PFSK-1 (cell line): Measurements from ENCODE around the gene ATCAY.

ENCODE experiments used
- FOXP2 ChIP-seq: optimal IDR thresholded peaks from 2 replicates; pipeline ENCODE3; 2011; ENCODE audit warnings: borderline replicate concordance, control low read depth, inconsistent platforms; ENCODE audit not compliant: insufficient read depth; ENCODE audit errors: extremely low read length, extremely low read depth
- POLR2AphosphoS5 ChIP-seq: IDR thresholded peaks from 2 replicates; pipeline ENCODE4 v1.6.1; 2012; ENCODE audit warnings: low read depth, mild to moderate bottlenecking, control low read depth, low read length, moderate library complexity
- REST ChIP-seq, 2 experiments: IDR thresholded peaks; 2 replicates each; pipeline versions ENCODE4 v1.6.1 to v1.8.0; 2011 to 2012; ENCODE audit warnings: low read depth in 2 of 2, low read length in 2 of 2, control low read depth in 1 of 2, inconsistent platforms in 1 of 2, mild to moderate bottlenecking in 1 of 2, moderate library complexity in 1 of 2; ENCODE audit not compliant: insufficient read depth in 1 of 2
- SIN3A ChIP-seq: IDR thresholded peaks from 2 replicates; pipeline ENCODE4 v1.6.1; 2012; ENCODE audit warnings: mild to moderate bottlenecking, low read length, moderate library complexity, borderline replicate concordance; ENCODE audit not compliant: insufficient read depth
- TAF1 ChIP-seq: IDR thresholded peaks from 2 replicates; pipeline ENCODE4 v1.6.1; 2012; ENCODE audit warnings: low read length, control low read depth, borderline replicate concordance; ENCODE audit not compliant: insufficient read depth

ATCAY gene

GRCh38 chr19:3910105-3910504 is 29.6 kb downstream of the ATCAY start:
- TF ChIP-seq TAF1 (no peak), SIN3A (no peak), REST (IDR thresholded peaks at IDR 0.05; ENCODE audit: insufficient read depth in 1 of 2, low read depth in 2 of 2, low read length in 2 of 2) (no peak), FOXP2 (no peak), POLR2AphosphoS5 (no peak)

DNA sequence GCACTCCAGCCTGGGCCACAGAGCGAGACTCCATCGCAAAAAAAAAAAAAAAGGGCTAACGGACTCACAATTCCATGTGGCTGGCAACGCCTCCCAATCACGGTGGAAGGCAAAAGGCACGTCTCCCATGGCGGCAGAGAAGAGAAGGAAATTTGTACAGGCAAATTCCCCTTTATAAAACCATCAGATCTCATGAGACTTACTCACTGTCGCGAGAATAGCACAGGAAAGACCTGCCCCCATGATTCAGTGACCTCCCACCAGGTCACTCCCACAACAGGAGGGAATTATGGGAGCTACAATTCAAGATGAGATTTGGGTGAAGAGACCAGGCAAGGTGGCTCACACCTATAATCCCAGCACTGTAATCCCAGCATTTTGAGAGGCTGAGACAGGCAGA is 33.7 kb downstream of the ATCAY start:
- no peak for TF ChIP-seq REST (IDR thresholded peaks at IDR 0.05; ENCODE audit: insufficient read depth in 1 of 2, low read depth in 2 of 2, low read length in 2 of 2)
- no peak for TF ChIP-seq SIN3A
- TF ChIP-seq POLR2AphosphoS5 = no peak
- no peak for TF ChIP-seq TAF1
- TF ChIP-seq FOXP2 = no peak

DNA sequence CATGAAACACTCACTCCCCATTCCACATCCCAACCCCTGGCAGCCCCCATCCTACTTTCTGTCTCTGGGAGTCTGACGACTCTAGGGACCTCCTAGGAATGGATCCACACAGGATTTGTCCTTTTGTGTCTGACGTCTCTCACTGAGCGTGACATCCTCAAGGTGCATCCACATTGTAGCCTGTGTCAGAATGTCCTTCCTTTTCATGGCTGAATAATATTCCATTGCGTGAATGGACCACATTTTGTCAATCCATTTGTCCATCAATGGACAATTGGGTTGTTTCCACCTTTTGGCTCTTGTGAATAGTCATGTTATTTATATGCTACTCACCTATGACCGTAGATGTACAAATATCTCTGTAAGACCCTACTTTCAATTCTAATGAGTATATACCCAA is 35.5 kb downstream of the ATCAY start:
- TF ChIP-seq TAF1 = no peak
- no peak for TF ChIP-seq REST (IDR thresholded peaks at IDR 0.05; ENCODE audit: insufficient read depth in 1 of 2, low read depth in 2 of 2, low read length in 2 of 2)
- TF ChIP-seq FOXP2 = no peak
- no peak for TF ChIP-seq POLR2AphosphoS5
- TF ChIP-seq SIN3A = no peak

DNA sequence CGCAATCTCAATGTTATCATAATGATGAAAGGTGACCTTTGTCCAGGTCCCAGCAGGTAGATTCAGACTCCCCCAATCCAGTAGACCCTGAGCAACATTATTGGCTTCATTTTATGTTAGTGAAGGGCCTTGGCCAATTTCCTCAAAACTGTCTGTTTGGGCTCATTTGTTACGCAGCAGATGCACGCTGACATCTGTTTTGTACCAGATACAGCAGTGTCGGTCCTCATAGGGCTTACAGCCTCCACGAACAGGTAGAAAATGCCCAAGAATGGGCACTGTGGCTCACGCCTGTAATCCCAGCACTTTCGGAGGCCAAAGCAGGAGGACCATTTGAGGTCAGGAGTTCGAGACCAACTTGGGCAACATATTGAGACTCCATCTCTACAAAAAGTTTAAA is 39.3 kb downstream of the ATCAY start:
- TF ChIP-seq REST (IDR thresholded peaks at IDR 0.05; ENCODE audit: insufficient read depth in 1 of 2, low read depth in 2 of 2, low read length in 2 of 2) = no peak
- no peak for TF ChIP-seq SIN3A
- TF ChIP-seq TAF1 = no peak
- TF ChIP-seq POLR2AphosphoS5 = no peak
- TF ChIP-seq FOXP2 = no peak
